Osteocyte (in vitro differentiated cells): ENCODE data around the gene ANP32A. TPM values are rescaled to one million over a fixed set of nuclear protein-coding genes. Genes with fewer than 3 reads are reported as not detected.

Experiments used
- DNase-seq: peaks from one replicate; pipeline ENCODE4 v3.0.0; 2021; ENCODE audit warnings: mixed read lengths; ENCODE audit not compliant: unreplicated experiment; ENCODE audit errors: extremely low spot score
- H3K27ac Mint-ChIP-seq: one replicate; pipeline ENCODE4 v1.8.0; 2021; ENCODE audit warnings: mild to moderate bottlenecking, mixed read lengths; ENCODE audit not compliant: unreplicated experiment
- H3K27me3 Mint-ChIP-seq: one replicate; pipeline ENCODE4 v1.8.0; 2021; ENCODE audit warnings: mixed read lengths; ENCODE audit not compliant: unreplicated experiment
- H3K36me3 Mint-ChIP-seq: one replicate; pipeline ENCODE4 v1.8.0; 2021; ENCODE audit warnings: mixed read lengths; ENCODE audit not compliant: unreplicated experiment
- H3K4me1 Mint-ChIP-seq: one replicate; pipeline ENCODE4 v1.8.0; 2021; ENCODE audit warnings: mixed read lengths; ENCODE audit not compliant: unreplicated experiment
- H3K4me3 Mint-ChIP-seq: one replicate; pipeline ENCODE4 v1.8.0; 2021; ENCODE audit warnings: mild to moderate bottlenecking, moderate library complexity, mixed read lengths; ENCODE audit not compliant: unreplicated experiment
- H3K9me3 Mint-ChIP-seq: one replicate; pipeline ENCODE4 v1.8.0; 2021; ENCODE audit warnings: mixed read lengths; ENCODE audit not compliant: unreplicated experiment
- CTCF ChIP-seq: fragments of 200-600 bp; sonication (generic); IDR thresholded peaks from 2 replicates; pipeline ENCODE4 v1.5.0; 2021; ENCODE audit warnings: antibody characterized with exemption, mild to moderate bottlenecking, moderate library complexity
- total RNA-seq: library from RNA; stranded (reverse); gene quantifications from 2 replicates; pipeline ENCODE4 v1.2.1, GENCODE V29; 2021

ANP32A gene
- total RNA-seq, 1 donor from 2014 or later, result 155 TPM

DNA sequence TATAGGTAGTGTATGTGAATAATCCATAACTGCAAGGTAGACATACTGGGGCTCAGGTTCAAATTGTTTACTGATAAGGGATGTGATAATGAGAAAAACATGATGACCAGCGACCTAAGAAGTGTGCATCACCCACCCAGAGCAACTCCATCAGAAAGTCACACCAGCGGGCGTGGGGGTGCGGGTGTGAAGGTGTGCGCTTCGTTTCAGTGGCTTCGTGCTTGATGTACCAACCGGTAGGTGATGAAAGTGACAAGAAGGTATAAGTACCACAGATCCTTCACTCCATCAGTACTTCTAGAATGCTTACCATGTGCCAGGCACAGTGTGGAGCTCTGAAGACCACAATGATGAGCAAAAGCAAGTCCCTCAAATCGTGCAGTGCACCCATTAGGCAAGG, 11.2 kb downstream of the ANP32A start:
- no peak for DNase-seq
- Mint-ChIP-seq H3K27me3 (no peaks in the 10 kb centered on the region), H3K27ac (no peak overlapping the region), H3K36me3 (peaks cover 17% of the 10 kb centered on the region), H3K9me3 (no peaks in the 10 kb centered on the region), H3K4me1 (peaks cover 58% of the 10 kb centered on the region), H3K4me3 (no peak overlapping the region)
- no peak for TF ChIP-seq CTCF

DNA sequence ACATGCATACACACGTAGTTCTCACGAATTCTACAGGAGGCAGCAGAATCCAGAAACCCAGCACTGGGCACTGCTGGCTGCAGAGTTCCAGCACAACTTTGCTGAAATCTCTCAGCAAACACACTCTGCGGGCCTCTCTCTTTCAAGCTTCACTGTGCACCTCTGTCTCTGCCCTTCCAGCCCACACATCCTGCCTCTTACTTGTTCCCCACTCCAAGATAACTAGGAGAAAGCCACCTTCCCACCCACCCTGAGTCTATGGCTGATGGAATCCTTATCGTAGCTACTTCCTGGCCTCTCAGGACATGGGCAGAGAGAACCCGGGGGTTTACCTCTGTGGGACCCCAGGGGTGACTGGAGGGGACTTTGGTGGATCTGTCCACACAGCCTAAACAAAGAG, 11.9 kb downstream of the ANP32A start:
- Mint-ChIP-seq H3K36me3 (peaks cover 21% of the 10 kb centered on the region), H3K4me1 (peaks cover 59% of the 10 kb centered on the region), H3K4me3 (no peak overlapping the region), H3K27ac (no peak overlapping the region), H3K9me3 (no peaks in the 10 kb centered on the region), H3K27me3 (no peaks in the 10 kb centered on the region)
- no peak for TF ChIP-seq CTCF
- DNase-seq, result no peak

GRCh38 chr15:68808091-68808490, 12.6 kb downstream of the ANP32A start:
- H3K4me3 Mint-ChIP-seq, result no peak overlapping the region
- H3K27ac Mint-ChIP-seq, result peak overlapping the region; percentile 4
- no peak for DNase-seq
- no peaks in the 10 kb centered on the region for H3K27me3 Mint-ChIP-seq
- TF ChIP-seq CTCF, result no peak
- H3K4me1 Mint-ChIP-seq, result peaks cover 53% of the 10 kb centered on the region
- H3K36me3 Mint-ChIP-seq, result peaks cover 21% of the 10 kb centered on the region
- no peaks in the 10 kb centered on the region for H3K9me3 Mint-ChIP-seq

DNA sequence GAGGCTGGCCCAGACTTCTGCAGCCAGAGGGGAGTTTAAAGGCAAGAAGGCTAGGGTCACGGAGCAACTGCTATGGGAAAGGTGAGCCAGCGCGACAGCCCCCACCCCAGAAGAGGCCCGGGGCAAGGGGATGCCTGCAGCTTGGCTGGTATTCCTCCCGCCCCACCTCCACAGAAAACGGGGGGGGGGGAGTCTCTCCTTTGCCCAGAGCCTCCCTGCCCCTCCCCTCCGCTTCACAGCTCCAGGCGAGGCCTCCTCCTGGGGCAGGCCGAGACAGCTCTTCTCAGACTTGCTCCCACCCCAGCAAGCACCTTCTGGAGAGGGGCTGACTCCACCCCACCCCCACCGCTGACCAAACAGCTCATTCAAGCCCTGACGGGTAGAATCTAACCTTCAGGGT, 13.4 kb downstream of the ANP32A start:
- Mint-ChIP-seq H3K27ac (peak overlapping the region; percentile 14), H3K4me3 (no peak overlapping the region)

More for the DNA sequence above, 13.4 kb downstream of the ANP32A start:
- Mint-ChIP-seq H3K36me3 (peaks cover 21% of the 10 kb centered on the region), H3K4me1 (peaks cover 44% of the 10 kb centered on the region), H3K9me3 (no peaks in the 10 kb centered on the region), H3K27me3 (no peaks in the 10 kb centered on the region)
- DNase-seq, result no peak
- no peak for TF ChIP-seq CTCF
